UCSD-AML1 (cell line): ENCODE measurements around the gene CDK14.

Experiments used
- DNase-seq: peaks from one replicate; lab custom pipeline; 2025; ENCODE audit not compliant: unreplicated experiment; lab: John Stamatoyannopoulos, UW

The CDK14 gene

GRCh38 chr7:90596671-90597562 lies 796 bp downstream of the CDK14 start:
- no peak for DNase-seq

DNA sequence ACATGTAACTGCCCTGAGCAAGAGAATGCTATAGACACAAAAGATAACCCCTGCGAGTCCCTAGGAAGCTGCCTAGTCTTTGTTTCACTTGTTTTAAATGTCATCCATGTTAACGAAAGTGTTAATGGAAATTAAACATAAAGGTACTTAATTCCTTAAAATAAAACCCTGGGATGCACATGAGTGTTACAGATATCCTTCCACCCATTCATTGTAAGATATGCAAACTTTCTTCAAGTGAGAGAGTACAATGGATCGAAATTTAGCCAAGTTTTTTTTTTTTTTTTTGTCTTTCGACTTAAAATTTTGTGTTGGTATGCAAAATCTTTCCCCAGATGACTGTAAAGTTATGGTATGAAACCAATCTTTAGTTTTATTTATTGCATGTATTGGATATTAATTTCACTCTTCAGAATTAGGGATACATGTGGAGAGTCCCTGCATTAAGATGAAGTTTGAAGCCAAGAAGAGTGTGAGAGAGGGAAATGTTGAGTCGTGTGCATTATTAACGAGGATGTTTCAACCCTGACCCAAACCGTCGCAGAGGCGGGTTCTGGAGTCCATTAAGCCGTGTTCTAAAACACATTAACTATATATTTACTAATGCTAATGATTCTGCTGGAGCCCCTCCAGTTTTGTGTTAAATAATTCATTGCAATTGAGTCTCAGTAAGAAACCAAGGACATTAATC lies 1.6 kb downstream of the CDK14 start:
- no peak for DNase-seq

DNA sequence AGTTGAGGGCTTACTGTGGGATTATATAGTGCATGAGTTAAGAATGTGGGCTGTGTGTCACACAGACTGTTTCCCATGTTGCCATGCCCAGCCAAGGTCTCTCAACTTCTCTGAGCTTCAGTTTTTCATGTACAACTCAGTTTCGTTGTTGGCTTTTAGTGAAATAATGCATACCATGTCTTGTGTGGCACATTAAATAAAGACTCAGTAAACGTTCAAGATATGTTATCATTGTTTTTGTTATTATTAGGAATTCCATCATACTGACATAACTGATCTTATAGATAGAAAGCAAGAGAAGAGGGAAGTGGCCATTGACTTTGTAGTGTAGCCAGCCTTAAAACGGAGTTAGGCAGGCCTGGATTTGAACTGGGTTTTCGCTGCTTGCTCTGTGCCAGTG lies 2.9 kb downstream of the CDK14 start:
- no peak for DNase-seq

GRCh38 chr7:90599892-90600555 lies 3.9 kb downstream of the CDK14 start:
- DNase-seq, result no peak

GRCh38 chr7:90602303-90602702 lies 6.2 kb downstream of the CDK14 start:
- no peak for DNase-seq

- no peak for DNase-seq
Measured at GRCh38 chr7:90603346-90603745, 7.2 kb downstream of the CDK14 start.

GRCh38 chr7:90604383-90604782 lies 8.3 kb downstream of the CDK14 start:
- DNase-seq, result no peak

DNA sequence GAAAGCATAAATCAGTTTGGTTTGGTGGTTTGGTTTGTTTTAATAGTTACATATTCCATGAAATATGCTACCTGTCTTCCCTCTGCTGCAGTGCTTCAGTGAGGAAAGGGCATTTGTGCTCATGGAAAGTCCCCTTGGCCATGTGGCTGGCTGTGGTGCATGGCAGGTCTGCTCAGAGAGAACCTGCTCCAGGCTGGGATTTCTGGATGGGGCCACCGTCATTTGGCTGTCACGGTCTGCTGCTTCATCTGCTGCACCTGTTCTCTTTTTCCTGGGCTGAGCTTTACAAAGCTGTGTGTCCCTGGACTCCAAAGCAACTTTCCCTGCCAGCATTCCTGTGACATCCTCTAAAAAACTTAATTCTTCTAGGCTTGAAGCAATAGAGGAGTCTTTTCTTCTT lies 8.9 kb downstream of the CDK14 start:
- no peak for DNase-seq

GRCh38 chr7:90607196-90607595 lies 11.1 kb downstream of the CDK14 start:
- no peak for DNase-seq

- no peak for DNase-seq
Measured at GRCh38 chr7:90610105-90610504, 14.0 kb downstream of the CDK14 start.

DNA sequence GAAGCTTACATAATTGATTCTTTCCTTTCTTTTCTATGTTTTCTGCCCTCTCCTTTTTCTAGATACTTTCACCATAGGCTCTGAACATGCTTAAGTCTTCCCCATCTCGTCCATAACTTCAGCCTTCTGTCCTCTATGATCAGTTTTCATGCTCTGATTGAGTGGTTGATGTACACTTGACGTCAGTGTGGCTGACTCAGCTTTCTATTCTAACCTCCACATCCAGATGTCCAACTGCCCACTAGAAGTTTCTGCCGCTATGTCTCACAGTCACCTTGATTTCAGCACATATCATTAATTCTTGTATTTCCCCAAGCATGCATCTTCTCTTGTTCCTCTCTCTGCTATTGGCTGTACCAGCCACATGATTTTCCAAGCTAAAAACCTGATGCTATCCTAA lies 15.0 kb downstream of the CDK14 start:
- DNase-seq, result no peak

DNA sequence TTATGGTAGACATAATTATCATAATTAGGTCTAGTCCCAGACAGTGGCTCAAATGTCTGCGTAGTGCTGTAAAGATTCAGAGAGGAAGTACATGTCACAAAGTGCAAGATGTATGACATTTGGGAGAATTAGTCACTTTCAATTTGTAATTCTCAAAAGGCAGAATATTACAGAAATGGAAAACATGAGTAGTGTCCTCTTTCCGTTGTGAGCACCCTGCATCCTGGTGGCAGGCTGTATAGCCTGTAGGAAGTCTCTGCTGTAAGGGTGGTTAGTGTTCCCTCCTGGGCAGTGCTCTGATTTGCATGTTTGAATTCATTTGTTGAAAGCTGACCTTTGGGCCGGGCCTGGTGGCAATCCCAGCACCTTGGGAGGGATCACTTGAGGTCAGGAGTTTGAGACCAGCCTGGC lies 17.0 kb downstream of the CDK14 start:
- no peak for DNase-seq

GRCh38 chr7:90617442-90617841 lies 21.3 kb downstream of the CDK14 start:
- no peak for DNase-seq

DNA sequence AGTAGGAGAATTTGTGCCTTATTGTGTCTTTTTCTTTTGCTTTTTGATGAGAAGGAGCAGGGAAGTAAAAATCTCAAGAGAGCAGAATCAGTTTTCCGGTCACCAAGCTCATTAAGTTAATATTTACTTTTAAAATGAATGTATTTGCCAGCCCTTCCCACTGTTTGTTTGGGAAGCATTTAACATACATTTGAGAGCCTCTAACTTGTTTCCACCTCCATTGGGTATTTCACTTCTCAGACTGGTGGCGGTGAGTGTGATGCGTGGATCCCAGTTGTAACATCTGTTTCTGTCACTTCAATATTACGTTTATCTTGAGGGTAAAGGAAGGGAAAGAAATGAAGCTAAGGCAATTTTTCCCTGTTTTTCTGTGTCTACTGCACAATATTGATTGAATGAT lies 22.8 kb downstream of the CDK14 start:
- no peak for DNase-seq

- no peak for DNase-seq
Measured at GRCh38 chr7:90621125-90621746, 25.1 kb downstream of the CDK14 start.

- no peak for DNase-seq
Measured at GRCh38 chr7:90621747-90622140, 25.6 kb downstream of the CDK14 start.

- no peak for DNase-seq
Measured at GRCh38 chr7:90622670-90623069, 26.5 kb downstream of the CDK14 start.

DNA sequence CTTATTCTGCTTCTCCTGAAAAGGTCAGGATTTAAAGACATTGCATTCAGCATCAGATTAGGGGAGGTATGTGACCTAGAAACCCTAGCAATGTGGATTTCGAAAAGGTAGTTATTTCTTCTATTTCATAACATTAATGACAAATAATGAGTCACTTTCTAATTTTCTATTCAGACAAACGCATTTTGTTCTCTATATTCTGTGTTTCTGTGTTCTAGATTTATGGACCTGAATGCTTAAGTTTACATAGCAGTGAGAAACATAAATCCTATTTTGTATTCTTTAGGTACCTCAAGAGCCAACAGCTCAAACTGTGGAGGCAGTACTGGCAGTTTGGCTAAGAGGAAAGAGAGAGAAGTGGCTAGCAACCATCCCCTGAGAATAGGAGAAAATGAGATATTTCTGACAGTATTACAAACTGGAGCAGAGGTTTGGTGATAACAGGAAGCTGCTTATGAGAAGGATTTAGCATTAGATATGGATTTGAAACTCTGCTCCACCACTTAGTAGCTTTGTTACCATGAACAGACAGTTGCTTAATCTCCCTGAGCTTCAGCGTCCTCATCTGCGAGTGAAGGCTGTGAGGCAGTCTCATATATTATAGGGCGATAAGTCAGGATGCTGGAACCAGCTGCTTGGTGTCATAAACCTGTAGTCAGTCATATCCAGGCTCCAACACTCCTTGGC lies 28.2 kb downstream of the CDK14 start:
- no peak for DNase-seq

- DNase-seq, result no peak
Measured at GRCh38 chr7:90625051-90625450, 28.9 kb downstream of the CDK14 start.

DNA sequence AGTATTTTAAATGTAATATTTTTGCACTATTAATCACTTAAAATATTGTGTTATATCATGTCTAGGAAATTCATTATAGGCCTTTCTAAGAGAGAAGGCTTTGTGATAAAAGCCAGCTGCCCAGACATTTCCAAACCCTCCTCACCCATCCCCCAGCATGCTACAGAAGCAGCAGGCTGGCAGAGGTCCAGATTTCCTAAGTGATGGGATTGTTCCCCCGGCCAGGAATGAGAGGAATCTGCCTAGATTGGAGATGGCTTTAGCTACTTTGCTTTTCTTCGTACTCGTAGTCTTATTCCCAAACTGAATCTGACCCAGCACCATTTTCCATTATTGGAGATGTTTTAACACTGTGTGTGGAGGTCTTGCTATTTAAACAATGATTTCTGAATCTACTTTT lies 29.4 kb downstream of the CDK14 start:
- no peak for DNase-seq

GRCh38 chr7:90626013-90626412 lies 29.9 kb downstream of the CDK14 start:
- DNase-seq, result no peak
